BJ (cell line): ENCODE data around the gene ST7L. TPM values are rescaled to one million over a fixed set of nuclear protein-coding genes. Genes with fewer than 3 reads are reported as not detected.

ENCODE experiments used
- CTCF ChIA-PET: fragments of 350-600 bp; formaldehyde crosslinking; extraction: SDS; loops from one replicate; lab custom pipeline; 2021; ENCODE audit warnings: antibody characterized with exemption, inconsistent platforms; lab: Yijun Ruan, JAX
- POLR2A ChIA-PET: fragments of 300-600 bp; sonication (Branson Sonifier 250); formaldehyde crosslinking; extraction: SDS; loops from one replicate; lab custom pipeline; 2021; ENCODE audit warnings: antibody characterized with exemption; lab: Charles Lee
- DNase-seq: peaks from one replicate; pipeline ENCODE4 v3.0.0-alpha.2; 2011; ENCODE audit warnings: low read depth
- H3K27me3 ChIP-seq: 2 replicates; pipeline ENCODE4 v1.6.0; 2011; ENCODE audit warnings: low read length; ENCODE audit not compliant: control insufficient read depth, insufficient read depth
- H3K36me3 ChIP-seq: 2 replicates; pipeline ENCODE4 v1.5.1; 2011; ENCODE audit warnings: low read length; ENCODE audit not compliant: control insufficient read depth, insufficient read depth
- H3K4me3 ChIP-seq: 2 replicates; pipeline ENCODE4 v1.5.1; 2011; ENCODE audit warnings: low read depth, mild to moderate bottlenecking, control low read depth, low read length
- CTCF ChIP-seq: IDR thresholded peaks from 2 replicates; pipeline ENCODE4 v1.5.1; 2011; ENCODE audit warnings: low read depth, mild to moderate bottlenecking, control low read depth, inconsistent platforms, low read length, moderate library complexity; ENCODE audit not compliant: insufficient read depth
- polyA minus RNA-seq: library from RNA; depleted of rRNA, polyadenylated mRNA; stranded (reverse); fragments of >200 nt; gene quantifications from 2 replicates; pipeline ENCODE4 v1.2.3, GENCODE V29; 2011; rRNA and poly(A)+ RNA removed
- polyA plus RNA-seq: library from polyadenylated mRNA; depleted of rRNA; stranded (reverse); fragments of >200 nt; gene quantifications from 2 replicates; pipeline ENCODE4 v1.2.3, GENCODE V29; 2011; rRNA removed

Gene ST7L
- 7.2 and 9.3 TPM in 2 replicates for polyA plus RNA-seq
- polyA minus RNA-seq, result 6.7 and 7.3 TPM in 2 replicates

GRCh38 chr1:112618721-112619517 is at the start of gene ST7L:
ST7L (minus strand) TSS chr1:112619141; CDS start chr1:112619113, 28 bp downstream.
- ChIA-PET POLR2A (interaction anchor here (0.7 to 1.0 kb wide), 2 partner anchors 117 to 131 kb away, joined by 4 to 7 read pairs; no protein-coding TSS in a partner anchor), CTCF (interaction anchor here (0.7 to 4.0 kb wide), 11 partner anchors 19 to 228 kb away, joined by 3 to 23 read pairs (median 3); partner anchors contain the start of genes PPM1J and RHOC)
- H3K27me3 ChIP-seq, result no peaks in the 10 kb centered on the region
- no peak for DNase-seq
- no peak for TF ChIP-seq CTCF
- no peaks in the 10 kb centered on the region; the same call in 1 of the 2 replicates for H3K36me3 ChIP-seq
- peak within 1 kb of the TSS; percentile 89 for H3K4me3 ChIP-seq

- ChIA-PET POLR2A (no interaction called here), CTCF (no interaction called here)
- H3K4me3 ChIP-seq, result no peak overlapping the region
- H3K36me3 ChIP-seq, result peaks cover 12% of the 10 kb centered on the region
- no peaks in the 10 kb centered on the region for H3K27me3 ChIP-seq
- DNase-seq, result no peak
- TF ChIP-seq CTCF, result no peak
Observed at GRCh38 chr1:112666946-112667345, 48.0 kb upstream of the ST7L start.

GRCh38 chr1:112665857-112666256 is 46.9 kb upstream of the ST7L start:
- Histone ChIP-seq H3K36me3 (peaks cover 14% of the 10 kb centered on the region), H3K4me3 (no peak overlapping the region), H3K27me3 (no peaks in the 10 kb centered on the region)
- POLR2A ChIA-PET, result no interaction called here
- no peak for DNase-seq
- TF ChIP-seq CTCF, result no peak
- CTCF ChIA-PET, result no interaction called here

GRCh38 chr1:112651205-112651604 is 32.3 kb upstream of the ST7L start:
- peaks cover 6% of the 10 kb centered on the region for H3K36me3 ChIP-seq
- TF ChIP-seq CTCF, result no peak
- DNase-seq, result no peak
- H3K27me3 ChIP-seq, result no peaks in the 10 kb centered on the region
- H3K4me3 ChIP-seq, result no peak overlapping the region
- ChIA-PET POLR2A (no interaction called here), CTCF (interaction anchor here (1.4 to 4.0 kb wide), 5 partner anchors 10 to 66 kb away, joined by 3 to 26 read pairs (median 5); partner anchors contain the start of gene MOV10)

- POLR2A ChIA-PET, result no interaction called here
- Histone ChIP-seq H3K4me3 (no peak overlapping the region), H3K36me3 (peaks cover 5% of the 10 kb centered on the region), H3K27me3 (no peaks in the 10 kb centered on the region)
- CTCF ChIA-PET, result no interaction called here
- no peak for DNase-seq
- TF ChIP-seq CTCF, result no peak
Observed at GRCh38 chr1:112646225-112646624, 27.3 kb upstream of the ST7L start.
